ENCODE data around the gene IL7R. TPM values are rescaled to one million over a fixed set of nuclear protein-coding genes. Genes with fewer than 3 reads are reported as not detected.
A peak's percentile ranks its signal among the peaks of the same experiment; 100 is the strongest.

Gene IL7R
- total and polyA plus RNA-seq, 10 of the 15 experiments (the other 5 are each of a cell fraction or from before 2014, with no cell fraction given) = 0.40 to 21.1 (median 0.85) TPM

- H3K4me3 ChIP-seq = no peak overlapping the region
- H3K27me3 ChIP-seq (replicated peaks in 1 of 2; ENCODE audit: control insufficient read depth in 2 of 2, insufficient read depth in 2 of 2, low read length in 1 of 2) = no peaks in the 10 kb centered on the region
- H3K4me2 ChIP-seq (ENCODE audit: control insufficient read depth, insufficient read depth) = no peak overlapping the region
- ATAC-seq (no peak), DNase-seq (ENCODE audit: low read depth, low spot score) (no peak), FAIRE-seq (no peak)
- ChIA-PET CTCF (interaction anchor here (0.8 to 2.4 kb wide), 5 partner anchors 10 to 72 kb away, joined by 4 to 9 read pairs (median 4); no protein-coding TSS in a partner anchor), SMC1A (ENCODE audit: uncharacterized antibody, unreplicated experiment) (interaction anchor here (0.6 to 15.1 kb wide), 6 partner anchors 11 to 667 kb away, joined by 3 to 238 read pairs (median 8); no protein-coding TSS in a partner anchor), POLR2A (interaction anchor here (0.5 to 1.0 kb wide), 3 partner anchors 53 to 549 kb away, joined by 3 read pairs; no protein-coding TSS in a partner anchor), RAD21 (ENCODE audit: unreplicated experiment) (interaction anchor here (0.7 to 2.6 kb wide), 11 partner anchors 10 to 72 kb away, joined by 3 to 12 read pairs (median 3); no protein-coding TSS in a partner anchor)
- in situ Hi-C loops (cut with MboI) (no loop called here), intact Hi-C loops (cut with micrococcal nuclease; ENCODE audit: unreplicated experiment) (loop anchor here (2.0 to 5.0 kb wide), 2 partner anchors 72 to 75 kb away; no protein-coding TSS in a partner anchor)
- H4K20me1 ChIP-seq (ENCODE audit: control insufficient read depth, insufficient read depth) = no peaks in the 10 kb centered on the region
- BruUV-seq (replicated peaks) = no TSS peak
- no peaks in the 10 kb centered on the region for H3K79me2 ChIP-seq (ENCODE audit: control insufficient read depth, insufficient read depth, low read length)
- TF ChIP-seq PAX5 (IDR thresholded peaks at IDR 0.05; ENCODE audit: borderline replicate concordance, low read depth, low read length) = no peak
- no peak for TF ChIP-seq SPI1 (IDR thresholded peaks at IDR 0.05; ENCODE audit: borderline replicate concordance, insufficient read depth, low read depth, low read length)
- TF ChIP-seq NR2C1 (IDR thresholded peaks at IDR 0.05) = no peak
- TF ChIP-seq PKNOX1 (IDR thresholded peaks at IDR 0.05) = no peak
- TF ChIP-seq SMARCA5 (IDR thresholded peaks at IDR 0.05) = no peak
- H3K36me3 ChIP-seq (ENCODE audit: control insufficient read depth in 2 of 2, insufficient read depth in 2 of 2, low read length in 1 of 2) = no peaks in the 10 kb centered on the region
- peaks cover 18% of the 10 kb centered on the region for H3K4me1 ChIP-seq (ENCODE audit: control insufficient read depth, insufficient read depth, low read length)
- no peak overlapping the region for H3K9ac ChIP-seq (ENCODE audit: control insufficient read depth, insufficient read depth, low read length)
- H3K27ac ChIP-seq (ENCODE audit: control insufficient read depth, insufficient read depth) = no peak overlapping the region
- no peaks in the 10 kb centered on the region; the same call in 2 of the 3 replicates for H3K9me3 ChIP-seq (replicated peaks; ENCODE audit: control insufficient read depth, insufficient read depth, low read length)
- H2AFZ ChIP-seq (ENCODE audit: control insufficient read depth, low read depth, low read length) = no peak overlapping the region
Measured at GRCh38 chr5:35852773-35853172, 3.9 kb upstream of the IL7R start.

GRCh38 chr5:35853631-35854030 lies 3.1 kb upstream of the IL7R start:
- H3K4me3 ChIP-seq = no peak overlapping the region
- no peak overlapping the region for H3K9ac ChIP-seq (ENCODE audit: control insufficient read depth, insufficient read depth, low read length)
- no peaks in the 10 kb centered on the region for H3K79me2 ChIP-seq (ENCODE audit: control insufficient read depth, insufficient read depth, low read length)
- no peaks in the 10 kb centered on the region for H3K27me3 ChIP-seq (replicated peaks in 1 of 2; ENCODE audit: control insufficient read depth in 2 of 2, insufficient read depth in 2 of 2, low read length in 1 of 2)
- no TSS peak for BruUV-seq (replicated peaks)
- no peaks in the 10 kb centered on the region for H3K36me3 ChIP-seq (ENCODE audit: control insufficient read depth in 2 of 2, insufficient read depth in 2 of 2, low read length in 1 of 2)
- intact Hi-C loops (cut with micrococcal nuclease; ENCODE audit: unreplicated experiment) = loop anchor here (2.0 to 5.0 kb wide), 2 partner anchors 71 to 76 kb away; no protein-coding TSS in a partner anchor
- ChIA-PET POLR2A (interaction anchor here (0.6 to 3.2 kb wide), 5 partner anchors 29 to 842 kb away, joined by 3 to 17 read pairs (median 5); no protein-coding TSS in a partner anchor), SMC1A (ENCODE audit: uncharacterized antibody, unreplicated experiment) (interaction anchor here (0.6 to 15.1 kb wide), 10 partner anchors 9 to 668 kb away, joined by 3 to 238 read pairs (median 4); no protein-coding TSS in a partner anchor), CTCF (interaction anchor here (1.0 to 2.4 kb wide), 4 partner anchors 31 to 67 kb away, joined by 3 to 9 read pairs (median 4); no protein-coding TSS in a partner anchor), RAD21 (ENCODE audit: unreplicated experiment) (interaction anchor here (0.9 to 2.7 kb wide), 14 partner anchors 16 to 73 kb away, joined by 3 to 10 read pairs (median 4); no protein-coding TSS in a partner anchor)
- no peak overlapping the region for H2AFZ ChIP-seq (ENCODE audit: control insufficient read depth, low read depth, low read length)
- no peaks in the 10 kb centered on the region; the same call in 2 of the 3 replicates for H3K9me3 ChIP-seq (replicated peaks; ENCODE audit: control insufficient read depth, insufficient read depth, low read length)
- ATAC-seq = peak; percentile 55
- peaks cover 18% of the 10 kb centered on the region for H3K4me1 ChIP-seq (ENCODE audit: control insufficient read depth, insufficient read depth, low read length)
- no peak for FAIRE-seq
- H3K27ac ChIP-seq (ENCODE audit: control insufficient read depth, insufficient read depth) = no peak overlapping the region
- 21% methylated on average over 3 of the region's 3 CpGs for WGBS (ENCODE audit: insufficient coverage, insufficient replicate concordance, low lambda C conversion rate, missing lambda C conversion rate)
- H3K4me2 ChIP-seq (ENCODE audit: control insufficient read depth, insufficient read depth) = no peak overlapping the region
- in situ Hi-C loops (cut with MboI) = no loop called here
- H4K20me1 ChIP-seq (ENCODE audit: control insufficient read depth, insufficient read depth) = no peaks in the 10 kb centered on the region
- no peak for DNase-seq (ENCODE audit: low read depth, low spot score)
- TF ChIP-seq MTA2 (IDR thresholded peaks at IDR 0.05; ENCODE audit: low read depth) = no peak
- no peak for TF ChIP-seq ZSCAN29 (IDR thresholded peaks at IDR 0.05)
- no peak for TF ChIP-seq CBFB (IDR thresholded peaks at IDR 0.05; ENCODE audit: low read depth)
- no peak for TF ChIP-seq RUNX3 (IDR thresholded peaks at IDR 0.05; ENCODE audit: low read length)
- no peak for TF ChIP-seq ZBTB40 (IDR thresholded peaks at IDR 0.05; ENCODE audit: borderline replicate concordance)
- TF ChIP-seq CREM (IDR thresholded peaks at IDR 0.05; ENCODE audit: low read depth) = no peak
- TF ChIP-seq ZNF384 (IDR thresholded peaks at IDR 0.05; ENCODE audit: borderline replicate concordance, low read depth, low read length) = peak; percentile 48; the same call in 1 of the 2 replicates

Data from GM12878 (cell line).